SK-N-SH treated with all-trans-retinoic acid at 6 μM for 48 hours (cell line): ENCODE results near the gene CDH11.

Experiments
- BACH2 ChIP-seq: fragments of 250-450 bp; sonication (Bioruptor Pico); IDR thresholded peaks from 2 replicates; pipeline ENCODE4 v1.9.0; 2021; ENCODE audit warnings: mild to moderate bottlenecking, borderline replicate concordance
- RARB ChIP-seq: fragments of 250-450 bp; sonication (Bioruptor Pico); IDR thresholded peaks from 2 replicates; pipeline ENCODE4 v1.8.0; 2021; ENCODE audit warnings: mild to moderate bottlenecking, moderate library complexity
- ZFP3 ChIP-seq: fragments of 250-450 bp; sonication (Bioruptor Pico); IDR thresholded peaks from 2 replicates; pipeline ENCODE4 v1.5.0; 2020; ENCODE audit warnings: mild to moderate bottlenecking, moderate library complexity
- ZNF565 ChIP-seq: fragments of 450-650 bp; formaldehyde crosslinking; conservative IDR thresholded peaks from 2 replicates; pipeline ENCODE4 v1.5.0; 2020; ENCODE audit warnings: low read depth, mild to moderate bottlenecking, moderate library complexity
- ZNF70 ChIP-seq: fragments of 450-650 bp; formaldehyde crosslinking; IDR thresholded peaks from 2 replicates; pipeline ENCODE4 v1.5.0; 2020; ENCODE audit warnings: mild to moderate bottlenecking, moderate library complexity
- TF ChIP-seq, protein P1 (sequence below): fragments of 250-450 bp; sonication (Bioruptor Pico); IDR thresholded peaks from 2 replicates; pipeline ENCODE4 v1.5.0; 2020; ENCODE audit warnings: mild to moderate bottlenecking, moderate library complexity
- TF ChIP-seq, protein P2 (sequence below): fragments of 250-450 bp; sonication (Bioruptor Pico); IDR thresholded peaks from 2 replicates; pipeline ENCODE4 v1.8.0; 2021; ENCODE audit warnings: low read depth, mild to moderate bottlenecking, moderate library complexity, borderline replicate concordance
- TF ChIP-seq, protein P3 (sequence below): fragments of 250-450 bp; sonication (Bioruptor Pico); IDR thresholded peaks from 2 replicates; pipeline ENCODE4 v1.5.1; 2021; ENCODE audit warnings: mild to moderate bottlenecking, moderate library complexity
- TF ChIP-seq, protein P4 (sequence below): fragments of 250-450 bp; sonication (Bioruptor Pico); IDR thresholded peaks from 2 replicates; pipeline ENCODE4 v1.8.0; 2020; ENCODE audit warnings: mild to moderate bottlenecking, moderate library complexity, borderline replicate concordance

DNA sequence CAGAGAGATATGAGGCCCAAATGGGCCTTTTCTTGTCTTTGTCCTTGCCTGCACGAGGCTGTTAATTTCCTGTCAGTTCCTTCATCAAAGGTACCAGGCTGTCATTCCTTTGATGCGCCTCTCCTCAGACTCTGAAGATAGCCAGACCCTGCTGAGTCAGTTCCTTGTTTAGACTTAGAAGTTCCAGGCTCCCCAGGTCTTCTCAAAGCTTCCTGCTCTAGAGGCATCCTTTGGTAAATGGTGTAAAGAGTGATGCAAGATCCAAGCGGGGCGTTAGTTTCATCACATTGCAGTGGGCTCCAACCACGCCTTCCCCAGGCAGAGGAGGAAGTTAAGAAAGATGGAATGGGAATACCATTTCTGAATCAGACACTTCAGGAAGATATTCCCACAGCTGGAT is 4.0 kb upstream of the CDH11 start:
- TF ChIP-seq, protein P1, sequence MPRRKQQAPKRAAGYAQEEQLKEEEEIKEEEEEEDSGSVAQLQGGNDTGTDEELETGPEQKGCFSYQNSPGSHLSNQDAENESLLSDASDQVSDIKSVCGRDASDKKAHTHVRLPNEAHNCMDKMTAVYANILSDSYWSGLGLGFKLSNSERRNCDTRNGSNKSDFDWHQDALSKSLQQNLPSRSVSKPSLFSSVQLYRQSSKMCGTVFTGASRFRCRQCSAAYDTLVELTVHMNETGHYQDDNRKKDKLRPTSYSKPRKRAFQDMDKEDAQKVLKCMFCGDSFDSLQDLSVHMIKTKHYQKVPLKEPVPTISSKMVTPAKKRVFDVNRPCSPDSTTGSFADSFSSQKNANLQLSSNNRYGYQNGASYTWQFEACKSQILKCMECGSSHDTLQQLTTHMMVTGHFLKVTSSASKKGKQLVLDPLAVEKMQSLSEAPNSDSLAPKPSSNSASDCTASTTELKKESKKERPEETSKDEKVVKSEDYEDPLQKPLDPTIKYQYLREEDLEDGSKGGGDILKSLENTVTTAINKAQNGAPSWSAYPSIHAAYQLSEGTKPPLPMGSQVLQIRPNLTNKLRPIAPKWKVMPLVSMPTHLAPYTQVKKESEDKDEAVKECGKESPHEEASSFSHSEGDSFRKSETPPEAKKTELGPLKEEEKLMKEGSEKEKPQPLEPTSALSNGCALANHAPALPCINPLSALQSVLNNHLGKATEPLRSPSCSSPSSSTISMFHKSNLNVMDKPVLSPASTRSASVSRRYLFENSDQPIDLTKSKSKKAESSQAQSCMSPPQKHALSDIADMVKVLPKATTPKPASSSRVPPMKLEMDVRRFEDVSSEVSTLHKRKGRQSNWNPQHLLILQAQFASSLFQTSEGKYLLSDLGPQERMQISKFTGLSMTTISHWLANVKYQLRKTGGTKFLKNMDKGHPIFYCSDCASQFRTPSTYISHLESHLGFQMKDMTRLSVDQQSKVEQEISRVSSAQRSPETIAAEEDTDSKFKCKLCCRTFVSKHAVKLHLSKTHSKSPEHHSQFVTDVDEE (CRISPR knock-in tag), result no peak
- TF ChIP-seq, protein P2, sequence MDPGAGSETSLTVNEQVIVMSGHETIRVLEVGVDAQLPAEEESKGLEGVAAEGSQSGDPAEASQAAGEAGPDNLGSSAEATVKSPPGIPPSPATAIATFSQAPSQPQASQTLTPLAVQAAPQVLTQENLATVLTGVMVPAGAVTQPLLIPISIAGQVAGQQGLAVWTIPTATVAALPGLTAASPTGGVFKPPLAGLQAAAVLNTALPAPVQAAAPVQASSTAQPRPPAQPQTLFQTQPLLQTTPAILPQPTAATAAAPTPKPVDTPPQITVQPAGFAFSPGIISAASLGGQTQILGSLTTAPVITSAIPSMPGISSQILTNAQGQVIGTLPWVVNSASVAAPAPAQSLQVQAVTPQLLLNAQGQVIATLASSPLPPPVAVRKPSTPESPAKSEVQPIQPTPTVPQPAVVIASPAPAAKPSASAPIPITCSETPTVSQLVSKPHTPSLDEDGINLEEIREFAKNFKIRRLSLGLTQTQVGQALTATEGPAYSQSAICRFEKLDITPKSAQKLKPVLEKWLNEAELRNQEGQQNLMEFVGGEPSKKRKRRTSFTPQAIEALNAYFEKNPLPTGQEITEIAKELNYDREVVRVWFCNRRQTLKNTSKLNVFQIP (CRISPR knock-in tag), result no peak
- TF ChIP-seq BACH2 (CRISPR knock-in tag) (no peak), ZFP3 (CRISPR knock-in tag) (no peak), ZNF70 (CRISPR knock-in tag) (no peak), ZNF565 (CRISPR knock-in tag) (no peak), RARB (CRISPR knock-in tag) (no peak)
- TF ChIP-seq, protein P3, sequence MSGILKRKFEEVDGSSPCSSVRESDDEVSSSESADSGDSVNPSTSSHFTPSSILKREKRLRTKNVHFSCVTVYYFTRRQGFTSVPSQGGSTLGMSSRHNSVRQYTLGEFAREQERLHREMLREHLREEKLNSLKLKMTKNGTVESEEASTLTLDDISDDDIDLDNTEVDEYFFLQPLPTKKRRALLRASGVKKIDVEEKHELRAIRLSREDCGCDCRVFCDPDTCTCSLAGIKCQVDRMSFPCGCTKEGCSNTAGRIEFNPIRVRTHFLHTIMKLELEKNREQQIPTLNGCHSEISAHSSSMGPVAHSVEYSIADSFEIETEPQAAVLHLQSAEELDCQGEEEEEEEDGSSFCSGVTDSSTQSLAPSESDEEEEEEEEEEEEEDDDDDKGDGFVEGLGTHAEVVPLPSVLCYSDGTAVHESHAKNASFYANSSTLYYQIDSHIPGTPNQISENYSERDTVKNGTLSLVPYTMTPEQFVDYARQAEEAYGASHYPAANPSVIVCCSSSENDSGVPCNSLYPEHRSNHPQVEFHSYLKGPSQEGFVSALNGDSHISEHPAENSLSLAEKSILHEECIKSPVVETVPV (CRISPR knock-in tag), result no peak
- TF ChIP-seq, protein P4, sequence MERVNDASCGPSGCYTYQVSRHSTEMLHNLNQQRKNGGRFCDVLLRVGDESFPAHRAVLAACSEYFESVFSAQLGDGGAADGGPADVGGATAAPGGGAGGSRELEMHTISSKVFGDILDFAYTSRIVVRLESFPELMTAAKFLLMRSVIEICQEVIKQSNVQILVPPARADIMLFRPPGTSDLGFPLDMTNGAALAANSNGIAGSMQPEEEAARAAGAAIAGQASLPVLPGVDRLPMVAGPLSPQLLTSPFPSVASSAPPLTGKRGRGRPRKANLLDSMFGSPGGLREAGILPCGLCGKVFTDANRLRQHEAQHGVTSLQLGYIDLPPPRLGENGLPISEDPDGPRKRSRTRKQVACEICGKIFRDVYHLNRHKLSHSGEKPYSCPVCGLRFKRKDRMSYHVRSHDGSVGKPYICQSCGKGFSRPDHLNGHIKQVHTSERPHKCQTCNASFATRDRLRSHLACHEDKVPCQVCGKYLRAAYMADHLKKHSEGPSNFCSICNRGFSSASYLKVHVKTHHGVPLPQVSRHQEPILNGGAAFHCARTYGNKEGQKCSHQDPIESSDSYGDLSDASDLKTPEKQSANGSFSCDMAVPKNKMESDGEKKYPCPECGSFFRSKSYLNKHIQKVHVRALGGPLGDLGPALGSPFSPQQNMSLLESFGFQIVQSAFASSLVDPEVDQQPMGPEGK (CRISPR knock-in tag), result no peak
